Large intestine (tissue), 3 donors: ENCODE results near the gene CFDP1. TPM values are rescaled to one million over a fixed set of nuclear protein-coding genes. Genes with fewer than 3 reads are reported as not detected.

ENCODE experiments used
- DNase-seq, 2 donors: peaks; one replicate each; pipeline versions ENCODE4 v3.0.0 to v3.0.0-alpha.2; 2013
- H3K27ac ChIP-seq: one replicate; pipeline ENCODE4 v1.5.1; 2013; ENCODE audit warnings: low read length
- H3K27me3 ChIP-seq: 2 replicates; pipeline ENCODE4 v1.6.1; 2013; ENCODE audit warnings: low read length; ENCODE audit not compliant: control insufficient read depth, insufficient read depth
- H3K36me3 ChIP-seq: 2 replicates; pipeline ENCODE4 v1.6.1; 2013; ENCODE audit warnings: low read length; ENCODE audit not compliant: control insufficient read depth, insufficient read depth
- H3K4me1 ChIP-seq: one replicate; pipeline ENCODE4 v1.6.1; 2013; ENCODE audit warnings: low read length; ENCODE audit not compliant: control insufficient read depth, insufficient read depth
- H3K4me3 ChIP-seq: one replicate; pipeline ENCODE4 v1.5.1; 2013; ENCODE audit warnings: low read length
- H3K9me3 ChIP-seq: one replicate; pipeline ENCODE4 v1.6.1; 2013; ENCODE audit warnings: mild to moderate bottlenecking, low read depth, low read length, moderate library complexity; ENCODE audit not compliant: control insufficient read depth
- WGBS: methylation state at CpG from one replicate; pipeline ENCODE4 v1.1.5; 2013; ENCODE audit warnings: low lambda C conversion rate; ENCODE audit not compliant: insufficient coverage; 5-methylcytosine and 5-hydroxymethylcytosine counted together
- polyA plus RNA-seq: library from polyadenylated mRNA; unstranded; fragments of 120-200 nt; gene quantifications from one replicate; pipeline ENCODE4 v1.2.1, GENCODE V29; 2013

Gene CFDP1
- polyA plus RNA-seq, 1 donor = 121 TPM

- no CpG with 5 or more reads among the region's 4 CpGs for WGBS
- no peaks in the 10 kb centered on the region for H3K9me3 ChIP-seq
- no peak overlapping the region for H3K27ac ChIP-seq
Measured at GRCh38 chr16:75387951-75388350, 45.4 kb downstream of the CFDP1 start.

DNA sequence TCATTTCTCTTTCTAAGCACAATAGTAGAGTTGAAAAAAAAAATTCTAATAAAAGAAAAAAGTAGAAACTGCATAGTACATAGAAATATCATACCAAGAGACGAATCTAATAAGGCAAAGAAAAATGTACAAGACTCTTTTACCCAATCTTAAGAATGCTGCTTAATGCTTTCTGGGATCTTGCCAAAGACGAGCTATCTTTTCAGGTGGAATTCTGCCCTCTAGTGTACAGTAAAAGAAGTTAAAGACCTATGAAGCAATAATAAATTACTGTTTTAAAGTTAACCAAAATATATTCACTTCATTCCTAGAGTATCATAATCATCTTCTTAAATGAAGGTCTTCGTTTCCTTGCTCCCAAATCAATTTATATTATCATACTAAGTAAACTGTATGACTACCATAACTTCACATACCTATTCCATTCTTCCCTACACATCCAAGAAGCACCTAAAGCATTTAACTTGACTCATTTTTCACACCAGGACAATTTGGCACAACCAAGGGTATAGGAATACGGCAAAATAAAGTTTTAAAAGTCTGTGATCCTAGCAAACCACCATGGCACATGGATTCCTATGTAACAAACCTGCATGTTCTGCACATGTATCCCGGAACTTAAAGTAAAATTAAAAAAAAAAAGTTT, 47.7 kb downstream of the CFDP1 start:
- no peaks in the 10 kb centered on the region for H3K9me3 ChIP-seq
- 0% methylated on average over 3 of the region's 5 CpGs for WGBS
- H3K27me3 ChIP-seq = no peaks in the 10 kb centered on the region
- H3K36me3 ChIP-seq = peaks cover 20% of the 10 kb centered on the region
- no peak overlapping the region for H3K4me3 ChIP-seq
- DNase-seq = peak; percentile 39 to 58
- H3K4me1 ChIP-seq = no peaks in the 10 kb centered on the region
- no peak overlapping the region for H3K27ac ChIP-seq

More at GRCh38 chr16:75387951-75388350, 45.4 kb downstream of the CFDP1 start:
- H3K4me1 ChIP-seq = no peaks in the 10 kb centered on the region
- peaks cover 27% of the 10 kb centered on the region for H3K36me3 ChIP-seq
- H3K27me3 ChIP-seq = no peaks in the 10 kb centered on the region
- DNase-seq = no peak
- no peak overlapping the region for H3K4me3 ChIP-seq

DNA sequence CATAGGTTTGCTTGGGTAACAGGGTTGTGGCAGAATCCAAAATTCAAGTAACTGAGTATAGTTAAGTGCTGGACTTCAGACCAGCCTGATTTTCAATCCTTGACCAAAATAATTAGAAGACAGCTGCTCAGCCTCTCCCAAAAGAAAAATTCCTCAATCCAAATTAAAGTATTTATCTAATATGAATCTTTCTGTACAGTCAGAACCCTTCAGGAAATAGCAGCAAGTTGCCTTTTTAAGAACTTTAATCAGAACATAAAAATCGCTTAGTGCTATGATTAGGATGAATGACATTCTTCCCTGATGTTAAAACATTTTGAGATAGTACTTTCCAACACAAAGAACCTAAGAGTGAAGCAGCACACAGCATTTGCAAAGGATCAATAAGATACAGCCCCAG, 50.2 kb downstream of the CFDP1 start:
- no peaks in the 10 kb centered on the region for H3K27me3 ChIP-seq
- no CpG with 5 or more reads among the region's 1 CpG for WGBS
- no peak overlapping the region for H3K4me3 ChIP-seq
- H3K9me3 ChIP-seq = no peaks in the 10 kb centered on the region
- H3K36me3 ChIP-seq = peaks cover 7% of the 10 kb centered on the region
- H3K4me1 ChIP-seq = no peaks in the 10 kb centered on the region
- no peak overlapping the region for H3K27ac ChIP-seq
- DNase-seq = no peak

GRCh38 chr16:75382611-75383010, 50.7 kb downstream of the CFDP1 start:
- no peaks in the 10 kb centered on the region for H3K9me3 ChIP-seq
- H3K36me3 ChIP-seq = peaks cover 7% of the 10 kb centered on the region
- H3K27ac ChIP-seq = no peak overlapping the region
- no peaks in the 10 kb centered on the region for H3K4me1 ChIP-seq
- WGBS = 100% methylated on average over 1 of the region's 2 CpGs
- H3K4me3 ChIP-seq = no peak overlapping the region
- no peak for DNase-seq
- H3K27me3 ChIP-seq = no peaks in the 10 kb centered on the region

- H3K4me3 ChIP-seq = no peak overlapping the region
- H3K9me3 ChIP-seq = no peaks in the 10 kb centered on the region
- peaks cover 2% of the 10 kb centered on the region for H3K36me3 ChIP-seq
- no peak overlapping the region for H3K27ac ChIP-seq
- 62% methylated on average over 2 of the region's 2 CpGs for WGBS
- no peak for DNase-seq
- H3K27me3 ChIP-seq = no peaks in the 10 kb centered on the region
- H3K4me1 ChIP-seq = peaks cover 7% of the 10 kb centered on the region
Measured at GRCh38 chr16:75380870-75381269, 52.4 kb downstream of the CFDP1 start.

- Histone ChIP-seq H3K27me3 (no peaks in the 10 kb centered on the region), H3K9me3 (no peaks in the 10 kb centered on the region), H3K4me3 (no peak overlapping the region), H3K36me3 (peaks cover 2% of the 10 kb centered on the region), H3K27ac (no peak overlapping the region), H3K4me1 (peaks cover 7% of the 10 kb centered on the region)
- no peak for DNase-seq
- WGBS = 100% methylated on average over 5 of the region's 10 CpGs
Measured at GRCh38 chr16:75379911-75380847, 53.1 kb downstream of the CFDP1 start.

DNA sequence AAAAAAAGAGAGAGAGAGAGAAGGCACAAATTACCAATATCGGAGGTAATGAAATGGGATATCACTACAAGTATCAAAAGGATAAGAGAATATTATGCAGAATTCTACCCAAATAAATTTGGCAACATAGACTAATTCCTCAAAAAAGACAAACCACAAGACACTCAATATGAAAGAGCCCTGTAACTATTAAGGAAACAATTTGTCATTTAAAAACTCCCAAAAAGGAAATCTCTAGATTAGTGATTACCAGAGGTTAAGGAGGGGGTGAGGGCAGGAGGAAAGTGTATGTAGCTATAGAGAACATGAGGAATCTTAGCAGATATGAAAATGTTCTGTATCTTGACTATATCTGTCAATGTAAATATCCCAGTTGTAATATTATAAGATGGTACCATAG, 54.0 kb downstream of the CFDP1 start:
- Histone ChIP-seq H3K27ac (no peak overlapping the region), H3K36me3 (peaks cover 2% of the 10 kb centered on the region), H3K4me3 (no peak overlapping the region), H3K27me3 (no peaks in the 10 kb centered on the region), H3K4me1 (peaks cover 7% of the 10 kb centered on the region), H3K9me3 (no peaks in the 10 kb centered on the region)
- DNase-seq = no peak
- 100% methylated on average over 1 of the region's 1 CpG for WGBS

GRCh38 chr16:75378616-75379015, 54.7 kb downstream of the CFDP1 start:
- H3K9me3 ChIP-seq = no peaks in the 10 kb centered on the region
- H3K36me3 ChIP-seq = peaks cover 2% of the 10 kb centered on the region
- 100% methylated on average over 1 of the region's 2 CpGs for WGBS
- H3K4me1 ChIP-seq = peaks cover 7% of the 10 kb centered on the region
- no peak overlapping the region for H3K27ac ChIP-seq
- no peak overlapping the region for H3K4me3 ChIP-seq
- no peaks in the 10 kb centered on the region for H3K27me3 ChIP-seq
- no peak for DNase-seq

GRCh38 chr16:75377729-75378386, 55.4 kb downstream of the CFDP1 start:
- Histone ChIP-seq H3K4me3 (no peak overlapping the region), H3K4me1 (peaks cover 7% of the 10 kb centered on the region), H3K27me3 (no peaks in the 10 kb centered on the region), H3K36me3 (peaks cover 2% of the 10 kb centered on the region), H3K9me3 (no peaks in the 10 kb centered on the region), H3K27ac (peak overlapping the region; percentile 82)
- peak; percentile 18 to 45 for DNase-seq
- WGBS = 0% methylated on average over 1 of the region's 6 CpGs

GRCh38 chr16:75376475-75377161, 56.7 kb downstream of the CFDP1 start:
- peak; percentile 75 to 84 for DNase-seq
- Histone ChIP-seq H3K36me3 (peaks cover 2% of the 10 kb centered on the region), H3K9me3 (no peaks in the 10 kb centered on the region), H3K4me3 (no peak overlapping the region), H3K4me1 (peaks cover 7% of the 10 kb centered on the region), H3K27me3 (no peaks in the 10 kb centered on the region), H3K27ac (peak overlapping the region; percentile 82)
- WGBS = 0% methylated on average over 1 of the region's 7 CpGs
